IMR-90 (cell line): ENCODE data around the gene PKP4. TPM values are rescaled to one million over a fixed set of nuclear protein-coding genes. Genes with fewer than 3 reads are reported as not detected.

Experiments
- ATAC-seq: fragments of 200-7000 bp; cut with Tn5 transposase; 2 replicates; pipeline ENCODE4 v1.9.1; 2020; ENCODE audit warnings: low read depth, mild to moderate bottlenecking, moderate library complexity
- BruUV-seq: library from RNA; stranded (reverse); fragments of 400-500 nt; replicated peaks from 2 replicates; lab custom pipeline; 2021; lab: Mats Ljungman, UMichigan
- CTCF ChIA-PET: fragments of 300-600 bp; formaldehyde crosslinking; extraction: SDS; loops from one replicate; lab custom pipeline; 2021; ENCODE audit warnings: antibody characterized with exemption; lab: Yijun Ruan, JAX
- POLR2A ChIA-PET: fragments of 300-600 bp; sonication (Branson Sonifier 250); formaldehyde crosslinking; loops from one replicate; lab custom pipeline; 2022; ENCODE audit warnings: antibody characterized with exemption; ENCODE audit not compliant: unreplicated experiment; lab: Charles Lee
- DNase-seq: peaks from one replicate; pipeline ENCODE4 v3.0.0; 2013
- H2AFZ ChIP-seq: replicated peaks from 2 replicates; pipeline ENCODE3; 2013; ENCODE audit warnings: low read length, mild to moderate bottlenecking; ENCODE audit not compliant: poor library complexity
- H2AK5ac ChIP-seq: 2 replicates; pipeline ENCODE4 v1.6.1; 2013; ENCODE audit warnings: low read depth, low read length, inconsistent platforms
- H2AK9ac ChIP-seq: replicated peaks from 2 replicates; pipeline ENCODE3; 2013; ENCODE audit warnings: mild to moderate bottlenecking, low read depth, low read length, moderate library complexity; ENCODE audit not compliant: poor library complexity
- H2BK120ac ChIP-seq: 2 replicates; pipeline ENCODE4 v1.6.1; 2013; ENCODE audit warnings: low read depth, low read length, inconsistent platforms
- H2BK15ac ChIP-seq: 3 replicates; pipeline ENCODE4 v1.6.1; 2013; ENCODE audit warnings: low read depth, low read length, inconsistent platforms
- H2BK20ac ChIP-seq: 2 replicates; pipeline ENCODE4 v1.6.1; 2013; ENCODE audit warnings: low read depth, mild to moderate bottlenecking, inconsistent platforms, low read length, moderate library complexity
- H2BK5ac ChIP-seq: 2 replicates; pipeline ENCODE4 v1.6.1; 2013; ENCODE audit warnings: mild to moderate bottlenecking, low read depth, low read length, inconsistent platforms; ENCODE audit not compliant: poor library complexity, severe bottlenecking
- H3K14ac ChIP-seq: replicated peaks from 2 replicates; pipeline ENCODE4 v1.6.1; 2013; ENCODE audit warnings: low read depth, low read length, inconsistent platforms
- H3K18ac ChIP-seq: 2 replicates; pipeline ENCODE4 v1.6.1; 2013; ENCODE audit warnings: low read depth, low read length, control low read depth
- H3K23ac ChIP-seq: 2 replicates; pipeline ENCODE4 v1.6.1; 2013; ENCODE audit warnings: low read depth, low read length, inconsistent platforms
- H3K27ac ChIP-seq: 2 replicates; pipeline ENCODE4 v1.5.1; 2013; ENCODE audit warnings: mild to moderate bottlenecking, control low read depth, low read length; ENCODE audit not compliant: insufficient read depth
- H3K27me3 ChIP-seq: 2 replicates; pipeline ENCODE4 v1.6.1; 2013; ENCODE audit warnings: low read length; ENCODE audit not compliant: control insufficient read depth, insufficient read depth
- H3K36me3 ChIP-seq: 2 replicates; pipeline ENCODE4 v1.6.1; 2013; ENCODE audit warnings: low read length, mixed read lengths; ENCODE audit not compliant: control insufficient read depth, insufficient read depth
- H3K4ac ChIP-seq: 2 replicates; pipeline ENCODE4 v1.6.1; 2013; ENCODE audit warnings: low read depth, low read length, inconsistent platforms
- H3K4me1 ChIP-seq: 2 replicates; pipeline ENCODE4 v1.6.1; 2013; ENCODE audit warnings: low read length, mixed read lengths; ENCODE audit not compliant: control insufficient read depth, insufficient read depth
- H3K4me2 ChIP-seq: 2 replicates; pipeline ENCODE4 v1.6.1; 2013; ENCODE audit warnings: low read depth, mild to moderate bottlenecking, control low read depth, low read length, moderate library complexity
- H3K4me3 ChIP-seq: 2 replicates; pipeline ENCODE4 v1.5.1; 2013; ENCODE audit warnings: low read depth, mild to moderate bottlenecking, control low read depth, low read length, moderate library complexity; ENCODE audit not compliant: insufficient read depth
- H3K56ac ChIP-seq: 2 replicates; pipeline ENCODE4 v1.6.1; 2013; ENCODE audit warnings: low read length, inconsistent platforms; ENCODE audit not compliant: insufficient read depth; ENCODE audit errors: extremely low read depth
- H3K79me1 ChIP-seq, 2 experiments: 2 replicates each; pipeline ENCODE4 v1.6.1; 2013; ENCODE audit warnings: low read length in 2 of 2, inconsistent platforms in 1 of 2, low read depth in 1 of 2
- H3K9ac ChIP-seq: 2 replicates; pipeline ENCODE4 v1.6.1; 2013; ENCODE audit warnings: low read depth, low read length, control low read depth
- H3K9me1 ChIP-seq: 2 replicates; pipeline ENCODE4 v1.6.1; 2013; ENCODE audit warnings: low read length, inconsistent platforms; ENCODE audit not compliant: insufficient read depth
- H3K9me3 ChIP-seq: 2 replicates; pipeline ENCODE4 v1.6.1; 2013; ENCODE audit warnings: low read length; ENCODE audit not compliant: control insufficient read depth, insufficient read depth
- H4K20me1 ChIP-seq: 2 replicates; pipeline ENCODE4 v1.6.1; 2013; ENCODE audit warnings: low read length, inconsistent platforms; ENCODE audit not compliant: insufficient read depth
- H4K5ac ChIP-seq: 2 replicates; pipeline ENCODE4 v1.6.1; 2013; ENCODE audit warnings: mild to moderate bottlenecking, low read depth, low read length, control low read depth
- H4K8ac ChIP-seq, 2 experiments: 2 replicates each; pipeline ENCODE4 v1.6.1; 2013; ENCODE audit warnings: low read depth in 2 of 2, low read length in 2 of 2, control low read depth in 1 of 2, inconsistent platforms in 1 of 2
- H4K91ac ChIP-seq: 2 replicates; pipeline ENCODE4 v1.6.1; 2013; ENCODE audit warnings: low read depth, low read length, inconsistent platforms; ENCODE audit not compliant: insufficient read depth
- BHLHE40 ChIP-seq: fragments of 150-350 bp; IDR thresholded peaks from 2 replicates; pipeline ENCODE4 v1.6.1; 2016; ENCODE audit warnings: mild to moderate bottlenecking, low read depth, low read length
- CEBPB ChIP-seq: IDR thresholded peaks from 2 replicates; pipeline ENCODE4 v1.6.1; 2012; ENCODE audit warnings: low read depth, low read length, improper control_type of control experiment
- CHD1 ChIP-seq: IDR thresholded peaks from 2 replicates; pipeline ENCODE4 v1.6.1; 2012; ENCODE audit warnings: low read depth, low read length, improper control_type of control experiment
- CTCF ChIP-seq: conservative IDR thresholded peaks from 2 replicates; pipeline ENCODE4 v1.5.1; 2012; ENCODE audit warnings: mild to moderate bottlenecking, low read depth, low read length, improper control_type of control experiment
- FOS ChIP-seq: fragments of 150-350 bp; IDR thresholded peaks from 2 replicates; pipeline ENCODE4 v1.6.1; 2016; ENCODE audit warnings: low read depth, low read length
- MAFK ChIP-seq: IDR thresholded peaks from 2 replicates; pipeline ENCODE4 v1.6.1; 2012; ENCODE audit warnings: low read depth, low read length, improper control_type of control experiment
- MAZ ChIP-seq: IDR thresholded peaks from 2 replicates; pipeline ENCODE4 v1.6.1; 2012; ENCODE audit warnings: low read depth, mild to moderate bottlenecking, low read length, improper control_type of control experiment, moderate library complexity, borderline replicate concordance
- MXI1 ChIP-seq: IDR thresholded peaks from 2 replicates; pipeline ENCODE4 v1.6.1; 2012; ENCODE audit warnings: low read depth, mild to moderate bottlenecking, low read length, moderate library complexity, borderline replicate concordance
- NFE2L2 ChIP-seq: fragments of 150-350 bp; IDR thresholded peaks from 2 replicates; pipeline ENCODE4 v1.6.1; 2016; ENCODE audit warnings: low read depth, mild to moderate bottlenecking, low read length
- POLR2A ChIP-seq: IDR thresholded peaks from 2 replicates; pipeline ENCODE4 v1.6.1; 2012; ENCODE audit warnings: mild to moderate bottlenecking, low read depth, low read length
- RAD21 ChIP-seq: IDR thresholded peaks from 2 replicates; pipeline ENCODE4 v1.6.1; 2012; ENCODE audit warnings: low read length, improper control_type of control experiment
- RCOR1 ChIP-seq: IDR thresholded peaks from 2 replicates; pipeline ENCODE4 v1.6.1; 2012; ENCODE audit warnings: mild to moderate bottlenecking, low read length, improper control_type of control experiment; ENCODE audit not compliant: insufficient replicate concordance
- RFX5 ChIP-seq: IDR thresholded peaks from 2 replicates; pipeline ENCODE4 v1.8.0; 2012; ENCODE audit warnings: low read depth, mild to moderate bottlenecking, low read length, moderate library complexity
- SMC3 ChIP-seq: fragments of 150-350 bp; IDR thresholded peaks from 2 replicates; pipeline ENCODE4 v1.6.1; 2016; ENCODE audit warnings: low read depth, mild to moderate bottlenecking, antibody characterized with exemption, low read length, moderate library complexity
- dilution Hi-C: fragments of 300-500 bp; cut with HindIII; formaldehyde crosslinking; loops from one replicate; pipeline ENCODE4 v1.14.3; 2018; ENCODE audit warnings: low sequenced_read_pairs; ENCODE audit not compliant: unreplicated experiment
- in situ Hi-C: fragments of 300-500 bp; cut with MboI; formaldehyde crosslinking; loops from 3 replicates; pipeline ENCODE4 v1.14.3; 2019; ENCODE audit warnings: low sequenced_read_pairs, inconsistent platforms, mixed read lengths
- intact Hi-C: fragments of 100-400 bp; cut with micrococcal nuclease; formaldehyde crosslinking; loops from 2 replicates; pipeline ENCODE4 v1.10.0; 2022
- polyA plus RNA-seq, 3 experiments: library from polyadenylated mRNA; depleted of rRNA; stranded (reverse); fragments of >200 nt; gene quantifications; 2 replicates each; pipeline ENCODE4 v1.2.3, GENCODE V29; 2012; ENCODE audit warnings: low replicate concordance in 1 of 3
- total RNA-seq: library from RNA; depleted of rRNA; stranded (reverse); fragments of >200 nt; gene quantifications from 2 replicates; pipeline ENCODE4 v1.2.3, GENCODE V29; 2012
- TF ChIP-seq, protein P1 (sequence below): fragments of 150-350 bp; IDR thresholded peaks from 2 replicates; pipeline ENCODE4 v1.6.1; 2017; ENCODE audit warnings: mild to moderate bottlenecking, antibody characterized with exemption, low read length, low read depth
- TF ChIP-seq, protein P2 (sequence below): fragments of 150-350 bp; IDR thresholded peaks from 2 replicates; pipeline ENCODE4 v1.6.1; 2016; ENCODE audit warnings: low read depth, mild to moderate bottlenecking, low read length, moderate library complexity, borderline replicate concordance

Gene PKP4
- total and polyA plus RNA-seq, 2 of the 4 experiments (the other 2 are of a cell fraction): 20.1 to 37.8 TPM

GRCh38 chr2:158560259-158560658 lies 103.5 kb downstream of the PKP4 start:
- Histone ChIP-seq H2BK120ac (no peak overlapping the region), H3K79me1 (peaks cover 3 to 7% of the 10 kb centered on the region in 2 experiments; a peak in 3 of 4 replicates), H3K56ac (no peak overlapping the region), H3K9me1 (no peaks in the 10 kb centered on the region), H4K91ac (no peak overlapping the region), H4K20me1 (no peaks in the 10 kb centered on the region), H3K9ac (no peak overlapping the region), H3K27me3 (no peaks in the 10 kb centered on the region), H3K9me3 (no peaks in the 10 kb centered on the region), H2BK5ac (no peak overlapping the region), H4K8ac (no peak overlapping the region), H3K4me3 (no peak overlapping the region), H3K4me2 (no peak overlapping the region), H3K14ac (no peak overlapping the region), H3K27ac (no peak overlapping the region), H3K23ac (no peak overlapping the region), H2AK9ac (no peak overlapping the region), H2BK20ac (no peak overlapping the region), H2BK15ac (no peak overlapping the region), H3K18ac (no peak overlapping the region), H4K5ac (no peak overlapping the region), H2AK5ac (no peak overlapping the region), H3K36me3 (no peaks in the 10 kb centered on the region), H3K4me1 (no peaks in the 10 kb centered on the region), H2AFZ (no peak overlapping the region), H3K4ac (no peak overlapping the region)
- ChIA-PET CTCF (no interaction called here), POLR2A (no interaction called here)
- DNase-seq: no peak
- BruUV-seq: no TSS peak
- dilution Hi-C loops (no loop called here), intact Hi-C loops (no loop called here), in situ Hi-C loops (no loop called here)
- ATAC-seq: no peak
- TF ChIP-seq RAD21 (no peak), RCOR1 (no peak), SMC3 (no peak), POLR2A (no peak), CTCF (no peak), FOS (no peak), NFE2L2 (no peak), MXI1 (no peak), CHD1 (no peak), BHLHE40 (no peak), RFX5 (no peak), CEBPB (no peak), MAZ (no peak), MAFK (no peak)
- TF ChIP-seq, protein P1, sequence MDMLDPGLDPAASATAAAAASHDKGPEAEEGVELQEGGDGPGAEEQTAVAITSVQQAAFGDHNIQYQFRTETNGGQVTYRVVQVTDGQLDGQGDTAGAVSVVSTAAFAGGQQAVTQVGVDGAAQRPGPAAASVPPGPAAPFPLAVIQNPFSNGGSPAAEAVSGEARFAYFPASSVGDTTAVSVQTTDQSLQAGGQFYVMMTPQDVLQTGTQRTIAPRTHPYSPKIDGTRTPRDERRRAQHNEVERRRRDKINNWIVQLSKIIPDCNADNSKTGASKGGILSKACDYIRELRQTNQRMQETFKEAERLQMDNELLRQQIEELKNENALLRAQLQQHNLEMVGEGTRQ: no peak
- TF ChIP-seq, protein P2, sequence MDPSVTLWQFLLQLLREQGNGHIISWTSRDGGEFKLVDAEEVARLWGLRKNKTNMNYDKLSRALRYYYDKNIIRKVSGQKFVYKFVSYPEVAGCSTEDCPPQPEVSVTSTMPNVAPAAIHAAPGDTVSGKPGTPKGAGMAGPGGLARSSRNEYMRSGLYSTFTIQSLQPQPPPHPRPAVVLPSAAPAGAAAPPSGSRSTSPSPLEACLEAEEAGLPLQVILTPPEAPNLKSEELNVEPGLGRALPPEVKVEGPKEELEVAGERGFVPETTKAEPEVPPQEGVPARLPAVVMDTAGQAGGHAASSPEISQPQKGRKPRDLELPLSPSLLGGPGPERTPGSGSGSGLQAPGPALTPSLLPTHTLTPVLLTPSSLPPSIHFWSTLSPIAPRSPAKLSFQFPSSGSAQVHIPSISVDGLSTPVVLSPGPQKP: no peak
